Trophoblast cell (in vitro differentiated cells and primary cell): Measurements from ENCODE around the gene WDR41.
"Not testable (repeated sequence)": the region's sequence is repeated elsewhere in the genome, so short reads cannot be mapped to it uniquely, and the experiment has no call there.

Experiments
- DNase-seq, 2 donors: peaks; one replicate each; pipeline ENCODE4 v3.0.0-alpha.2; 2016
- H2AFZ ChIP-seq: 2 replicates; pipeline ENCODE4 v1.6.1; 2013; ENCODE audit warnings: low read length, moderate library complexity, mild to moderate bottlenecking; ENCODE audit not compliant: insufficient read depth, poor library complexity
- H2AK5ac ChIP-seq: 2 replicates; pipeline ENCODE4 v1.6.1; 2013; ENCODE audit warnings: mild to moderate bottlenecking, low read length
- H2BK120ac ChIP-seq: 2 replicates; pipeline ENCODE4 v1.6.1; 2013; ENCODE audit warnings: low read length, mild to moderate bottlenecking, moderate library complexity; ENCODE audit not compliant: insufficient read depth, poor library complexity
- H2BK12ac ChIP-seq: 2 replicates; pipeline ENCODE4 v1.6.1; 2013; ENCODE audit warnings: mild to moderate bottlenecking, low read length, moderate library complexity
- H2BK5ac ChIP-seq: 2 replicates; pipeline ENCODE4 v1.6.1; 2013; ENCODE audit warnings: low read length, low read depth, moderate library complexity, mild to moderate bottlenecking; ENCODE audit not compliant: poor library complexity
- H3K14ac ChIP-seq: 2 replicates; pipeline ENCODE4 v1.6.1; 2013; ENCODE audit warnings: mild to moderate bottlenecking, low read length
- H3K18ac ChIP-seq: 2 replicates; pipeline ENCODE4 v1.6.1; 2013; ENCODE audit warnings: mild to moderate bottlenecking, low read length
- H3K23ac ChIP-seq: 2 replicates; pipeline ENCODE4 v1.6.1; 2013; ENCODE audit warnings: low read length
- H3K27ac ChIP-seq: 2 replicates; pipeline ENCODE4 v1.5.1; 2013; ENCODE audit warnings: low read depth, mild to moderate bottlenecking, inconsistent platforms, low read length, moderate library complexity
- H3K27me3 ChIP-seq: 2 replicates; pipeline ENCODE4 v1.6.1; 2013; ENCODE audit warnings: inconsistent platforms, mild to moderate bottlenecking, low read length, moderate library complexity; ENCODE audit not compliant: insufficient read depth
- H3K36me3 ChIP-seq, 2 experiments: 1 replicate in 1 of 2; 2 replicates in 1 of 2; pipeline ENCODE4 v1.6.1; 2013; ENCODE audit warnings: low read length in 2 of 2, mild to moderate bottlenecking in 2 of 2, moderate library complexity in 1 of 2; ENCODE audit not compliant: insufficient read depth in 2 of 2, control insufficient read depth in 1 of 2
- H3K4ac ChIP-seq: 2 replicates; pipeline ENCODE4 v1.6.1; 2013; ENCODE audit warnings: low read depth, mild to moderate bottlenecking, low read length, moderate library complexity
- H3K4me1 ChIP-seq, 2 experiments: 1 replicate in 1 of 2; 2 replicates in 1 of 2; pipeline ENCODE4 v1.6.1; 2013; ENCODE audit warnings: low read length in 2 of 2, mild to moderate bottlenecking in 2 of 2, moderate library complexity in 1 of 2; ENCODE audit not compliant: insufficient read depth in 2 of 2, control insufficient read depth in 1 of 2
- H3K4me2 ChIP-seq: 2 replicates; pipeline ENCODE4 v1.6.1; 2013; ENCODE audit warnings: inconsistent platforms, mild to moderate bottlenecking, low read length, moderate library complexity
- H3K4me3 ChIP-seq: 2 replicates; pipeline ENCODE4 v1.5.1; 2013; ENCODE audit warnings: mild to moderate bottlenecking, low read depth, low read length, inconsistent platforms
- H3K79me1 ChIP-seq: one replicate; pipeline ENCODE4 v1.6.1; 2013; ENCODE audit warnings: low read length
- H3K79me2 ChIP-seq: 2 replicates; pipeline ENCODE4 v1.6.1; 2013; ENCODE audit warnings: low read length, mild to moderate bottlenecking; ENCODE audit not compliant: control insufficient read depth, insufficient read depth, poor library complexity
- H3K9ac ChIP-seq: 2 replicates; pipeline ENCODE4 v1.6.1; 2013; ENCODE audit warnings: mild to moderate bottlenecking, low read length
- H3K9me3 ChIP-seq: 2 replicates; pipeline ENCODE4 v1.6.1; 2013; ENCODE audit warnings: low read depth, mild to moderate bottlenecking, control low read depth, inconsistent platforms, low read length; ENCODE audit not compliant: insufficient read depth
- H4K12ac ChIP-seq: 2 replicates; pipeline ENCODE4 v1.6.1; 2013; ENCODE audit warnings: low read depth, mild to moderate bottlenecking, low read length, moderate library complexity
- H4K8ac ChIP-seq: 2 replicates; pipeline ENCODE4 v1.6.1; 2013; ENCODE audit warnings: low read depth, mild to moderate bottlenecking, low read length, moderate library complexity
- H4K91ac ChIP-seq: one replicate; pipeline ENCODE4 v1.6.1; 2013; ENCODE audit warnings: low read depth, mild to moderate bottlenecking, low read length, moderate library complexity
- WGBS: extraction: QIAGEN DNeasy Blood & Tissue Kit; methylation state at CpG from one replicate; pipeline ENCODE4 v1.1.7; 2013; ENCODE audit warnings: missing lambda C conversion rate; ENCODE audit not compliant: insufficient read length, insufficient coverage; ENCODE audit errors: extremely low coverage; 5-methylcytosine and 5-hydroxymethylcytosine counted together

The WDR41 gene

DNA sequence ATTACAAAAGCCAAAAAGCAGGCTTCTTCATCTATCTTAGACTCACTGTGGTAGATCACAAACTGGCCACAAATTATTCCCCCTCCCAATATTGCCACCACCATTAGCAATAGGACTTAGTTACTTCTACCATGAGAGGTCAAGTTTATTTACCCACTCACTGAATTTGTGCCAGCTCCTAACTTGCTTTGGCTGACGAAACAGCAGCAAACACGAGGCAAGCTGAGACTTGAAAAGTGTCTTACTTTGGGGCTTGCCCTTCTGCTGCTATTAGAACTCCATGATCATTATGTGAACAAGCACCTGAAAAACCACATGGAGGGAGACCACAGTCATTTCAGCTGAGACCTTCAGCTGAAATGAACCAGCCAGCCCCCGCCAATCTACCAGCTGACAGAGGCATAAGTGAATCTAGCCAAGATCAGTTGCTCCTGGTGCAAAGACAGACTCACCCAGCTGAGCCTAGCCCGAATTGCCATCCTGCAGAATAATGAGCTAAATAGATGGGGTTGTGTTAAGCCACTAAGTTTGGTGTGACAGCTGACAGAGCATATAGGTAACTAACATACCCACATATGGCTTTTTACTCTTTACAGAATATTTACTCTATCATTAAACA, 5.7 kb downstream of the WDR41 start:
- Histone ChIP-seq H3K27ac (no peak overlapping the region), H3K36me3 (peaks cover 2 to 4% of the 10 kb centered on the region in 2 experiments), H3K4me1 (no peaks in the 10 kb centered on the region), H3K9ac (no peak overlapping the region), H3K14ac (no peak overlapping the region), H3K79me1 (no peaks in the 10 kb centered on the region), H3K9me3 (no peaks in the 10 kb centered on the region), H2BK5ac (no peak overlapping the region), H3K4ac (no peak overlapping the region), H2AFZ (no peak overlapping the region), H3K27me3 (no peaks in the 10 kb centered on the region), H2BK120ac (no peak overlapping the region), H4K91ac (no peak overlapping the region), H2AK5ac (no peak overlapping the region), H3K4me3 (no peak overlapping the region), H4K12ac (no peak overlapping the region), H3K4me2 (no peak overlapping the region), H3K79me2 (no peaks in the 10 kb centered on the region), H4K8ac (no peak overlapping the region), H2BK12ac (no peak overlapping the region), H3K23ac (no peak overlapping the region), H3K18ac (no peak overlapping the region)
- no peak for DNase-seq
- no CpG with 5 or more reads among the region's 4 CpGs for WGBS

DNA sequence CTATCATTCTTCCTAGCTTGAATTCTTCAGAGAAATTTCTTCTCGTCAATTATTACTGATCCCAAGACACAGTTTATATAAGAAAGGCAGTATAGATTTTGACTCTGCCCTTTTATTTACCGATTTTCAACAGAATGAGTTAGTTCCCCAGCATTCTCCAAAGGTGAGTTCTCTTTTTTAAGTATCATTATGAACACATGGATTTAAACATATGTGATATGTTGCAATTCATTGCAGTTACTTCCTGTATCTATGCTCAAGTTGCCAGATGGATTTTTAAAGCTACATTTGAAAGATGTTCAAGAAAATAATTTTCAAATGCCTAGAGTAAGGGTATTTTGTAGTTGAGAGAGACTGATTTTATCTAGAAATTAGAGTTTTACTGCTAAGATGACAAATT, 8.4 kb downstream of the WDR41 start:
- Histone ChIP-seq H4K91ac (no peak overlapping the region), H2BK120ac (no peak overlapping the region), H3K4me3 (no peak overlapping the region), H3K36me3 (peaks cover 5 to 8% of the 10 kb centered on the region in 2 experiments), H3K27me3 (no peaks in the 10 kb centered on the region), H2AK5ac (no peak overlapping the region), H3K18ac (no peak overlapping the region), H3K4ac (no peak overlapping the region), H3K9me3 (no peaks in the 10 kb centered on the region), H3K4me1 (no peaks in the 10 kb centered on the region), H3K27ac (no peak overlapping the region), H2BK5ac (no peak overlapping the region), H4K8ac (no peak overlapping the region), H3K79me2 (no peaks in the 10 kb centered on the region), H2AFZ (no peak overlapping the region), H3K14ac (no peak overlapping the region), H3K9ac (no peak overlapping the region), H3K23ac (no peak overlapping the region), H2BK12ac (no peak overlapping the region), H3K79me1 (no peaks in the 10 kb centered on the region), H4K12ac (no peak overlapping the region), H3K4me2 (no peak overlapping the region)
- WGBS, result no CpG with 5 or more reads among the region's 2 CpGs
- DNase-seq, result no peak

DNA sequence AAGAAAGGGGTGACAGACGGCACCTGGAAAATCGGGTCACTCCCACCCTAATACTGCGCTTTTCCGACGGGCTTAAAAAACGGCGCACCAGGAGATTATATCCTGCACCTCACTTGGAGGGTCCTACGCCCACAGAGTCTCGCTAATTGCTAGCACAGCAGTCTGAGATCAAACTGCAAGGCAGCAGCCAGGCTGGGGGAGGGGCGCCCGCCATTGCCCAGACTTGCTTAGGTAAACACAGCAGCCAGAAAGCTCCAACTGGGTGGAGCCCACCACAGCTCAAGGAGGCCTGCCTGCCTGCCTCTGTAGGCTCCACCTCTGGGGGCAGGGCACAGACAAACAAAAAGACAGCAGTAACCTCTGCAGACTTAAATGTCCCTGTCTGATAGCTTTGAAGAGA, 17.1 kb downstream of the WDR41 start:
- H3K4me3 ChIP-seq, H3K27ac ChIP-seq, H3K18ac ChIP-seq, H3K9ac ChIP-seq, H3K79me2 ChIP-seq, H4K12ac ChIP-seq, H3K14ac ChIP-seq, H2BK12ac ChIP-seq, H3K4me2 ChIP-seq, H2AK5ac ChIP-seq, H2BK120ac ChIP-seq, H3K27me3 ChIP-seq, H3K4ac ChIP-seq, H2AFZ ChIP-seq, H3K4me1 ChIP-seq, H2BK5ac ChIP-seq, H3K23ac ChIP-seq, DNase-seq, H4K91ac ChIP-seq, H4K8ac ChIP-seq, H3K79me1 ChIP-seq, H3K9me3 ChIP-seq, H3K36me3 ChIP-seq: not testable (repeated sequence)
- no CpG with 5 or more reads among the region's 11 CpGs for WGBS

DNA sequence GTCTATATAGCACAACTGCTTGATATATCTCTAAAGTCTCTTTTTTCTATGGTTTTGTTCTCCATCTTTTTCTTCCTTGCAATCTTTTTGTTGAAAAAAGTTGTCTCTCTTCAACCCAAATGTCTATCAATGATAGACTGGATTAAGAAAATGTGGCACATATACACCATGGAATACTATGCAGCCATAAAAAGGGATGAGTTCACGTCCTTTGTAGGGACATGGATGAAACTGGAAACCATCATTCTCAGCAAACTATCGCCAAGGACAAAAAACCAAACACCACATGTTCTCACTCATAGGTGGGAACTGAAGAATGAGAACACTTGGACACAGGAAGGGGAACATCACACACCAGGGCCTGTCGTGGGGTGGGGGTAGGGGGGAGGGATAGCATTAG, 23.2 kb downstream of the WDR41 start:
- H2BK12ac ChIP-seq, H3K4ac ChIP-seq, H4K8ac ChIP-seq, H3K79me1 ChIP-seq, H2BK5ac ChIP-seq, H3K36me3 ChIP-seq, H2AFZ ChIP-seq, H3K9me3 ChIP-seq, H3K27ac ChIP-seq, H3K79me2 ChIP-seq, H3K27me3 ChIP-seq, DNase-seq, H3K4me1 ChIP-seq, H3K9ac ChIP-seq, H4K12ac ChIP-seq, H3K14ac ChIP-seq, H4K91ac ChIP-seq, H3K4me3 ChIP-seq, H3K4me2 ChIP-seq, H3K23ac ChIP-seq, H2BK120ac ChIP-seq, H2AK5ac ChIP-seq, H3K18ac ChIP-seq: not testable (repeated sequence)
- WGBS, result no CpG with 5 or more reads among the region's 3 CpGs
